ENCODE results near the gene NUDT5.

NUDT5 gene

GRCh38 chr10:12165999-12166775 is 29.5 kb downstream of the NUDT5 start:
- in situ Hi-C loops (cut with MboI; ENCODE audit: low sequenced_read_pairs) = no loop called here

- in situ Hi-C loops (cut with MboI; ENCODE audit: low sequenced_read_pairs) = no loop called here
These were observed 30.7 kb downstream of the NUDT5 start for GRCh38 chr10:12165036-12165435.

GRCh38 chr10:12164085-12164484 is 31.6 kb downstream of the NUDT5 start:
- in situ Hi-C loops (cut with MboI; ENCODE audit: low sequenced_read_pairs) = no loop called here

- in situ Hi-C loops (cut with MboI; ENCODE audit: low sequenced_read_pairs) = no loop called here
These were observed 32.8 kb downstream of the NUDT5 start for GRCh38 chr10:12162927-12163326.

GRCh38 chr10:12160664-12161063 is 35.0 kb downstream of the NUDT5 start:
- in situ Hi-C loops (cut with MboI; ENCODE audit: low sequenced_read_pairs) = no loop called here

- in situ Hi-C loops (cut with MboI; ENCODE audit: low sequenced_read_pairs) = no loop called here
These were observed 37.6 kb downstream of the NUDT5 start for GRCh38 chr10:12158111-12158510.

- in situ Hi-C loops (cut with MboI; ENCODE audit: low sequenced_read_pairs) = no loop called here
These were observed 39.1 kb downstream of the NUDT5 start for GRCh38 chr10:12156367-12157123.

- in situ Hi-C loops (cut with MboI; ENCODE audit: low sequenced_read_pairs) = no loop called here
These were observed 41.2 kb downstream of the NUDT5 start for GRCh38 chr10:12154516-12154915.

GRCh38 chr10:12150163-12150562 is 45.5 kb downstream of the NUDT5 start:
- in situ Hi-C loops (cut with MboI; ENCODE audit: low sequenced_read_pairs) = no loop called here

- in situ Hi-C loops (cut with MboI; ENCODE audit: low sequenced_read_pairs) = no loop called here
These were observed 51.2 kb downstream of the NUDT5 start for GRCh38 chr10:12144538-12144937.

- in situ Hi-C loops (cut with MboI; ENCODE audit: low sequenced_read_pairs) = no loop called here
These were observed 55.7 kb downstream of the NUDT5 start for GRCh38 chr10:12140038-12140437.

- in situ Hi-C loops (cut with MboI; ENCODE audit: low sequenced_read_pairs) = no loop called here
These were observed 60.1 kb downstream of the NUDT5 start for GRCh38 chr10:12135631-12136030.

- in situ Hi-C loops (cut with MboI; ENCODE audit: low sequenced_read_pairs) = no loop called here
These were observed 65.3 kb downstream of the NUDT5 start for GRCh38 chr10:12130237-12130872.

GRCh38 chr10:12129222-12130111 is 66.2 kb downstream of the NUDT5 start, which contains the start of gene SEC61A2:
SEC61A2 (plus strand) TSS chr10:12129677; CDS start chr10:12129788, 111 bp downstream.
- in situ Hi-C loops (cut with MboI; ENCODE audit: low sequenced_read_pairs) = no loop called here

- in situ Hi-C loops (cut with MboI; ENCODE audit: low sequenced_read_pairs) = no loop called here
These were observed 74.0 kb downstream of the NUDT5 start for GRCh38 chr10:12121673-12122072.

Data from HL-60/S4 treated with retinoic acid at 250 ng/mL for 4 days and 3 days (cell line).